Liver (tissue), 3 donors: ENCODE data around the gene KRT71.

Experiments used
- FOXA1 ChIP-seq: IDR thresholded peaks from 2 replicates; pipeline ENCODE4 v1.6.1; 2016; ENCODE audit warnings: antibody characterized with exemption
- RXRA ChIP-seq, 2 donors: IDR thresholded peaks; 2 replicates each; pipeline ENCODE4 v1.6.1; 2017 to 2018; ENCODE audit warnings: antibody characterized with exemption in 2 of 2, mild to moderate bottlenecking in 1 of 2
- SP1 ChIP-seq: IDR thresholded peaks from 2 replicates; pipeline ENCODE4 v1.6.1; 2018; ENCODE audit warnings: antibody characterized with exemption, mild to moderate bottlenecking
- TAF1 ChIP-seq: conservative IDR thresholded peaks from 2 replicates; pipeline ENCODE4 v1.6.1; 2016; ENCODE audit warnings: antibody characterized with exemption, mild to moderate bottlenecking
- TF ChIP-seq, protein P1 (sequence below): IDR thresholded peaks from 2 replicates; pipeline ENCODE4 v1.6.1; 2016; ENCODE audit warnings: antibody characterized with exemption, mild to moderate bottlenecking
- TF ChIP-seq, protein P2 (sequence below): fragments of 150-350 bp; IDR thresholded peaks from 2 replicates; pipeline ENCODE4 v1.5.1; 2017; ENCODE audit warnings: improper control_type of control experiment, low read depth, low read length; ENCODE audit not compliant: missing input control
- TF ChIP-seq, protein P3 (sequence below): IDR thresholded peaks from 2 replicates; pipeline ENCODE4 v1.6.1; 2016; ENCODE audit warnings: antibody characterized with exemption
- donor health status: healthy.
- donor health status: healthy.

DNA sequence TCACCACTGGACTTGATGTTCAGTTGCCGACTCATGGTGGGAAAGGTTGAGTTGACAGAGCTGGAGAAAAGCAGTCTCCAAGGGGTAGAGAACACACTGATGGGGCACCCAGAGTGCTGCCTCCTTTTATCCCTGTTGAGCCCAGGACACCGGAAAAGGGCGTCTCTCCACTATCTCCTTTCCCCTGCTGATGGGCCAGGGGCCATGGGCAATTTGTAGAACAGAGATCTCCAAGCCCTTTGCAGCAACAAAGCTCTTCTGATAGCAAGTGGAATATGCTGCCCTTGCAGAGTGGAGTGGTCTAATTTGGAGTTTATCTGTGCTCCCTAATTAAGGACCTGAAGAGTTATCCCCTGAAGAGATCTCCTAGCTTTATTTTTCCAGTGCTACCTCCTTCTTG, 20.8 kb upstream of the KRT71 start, which contains the start of gene KRT74:
- TF ChIP-seq, protein P1, sequence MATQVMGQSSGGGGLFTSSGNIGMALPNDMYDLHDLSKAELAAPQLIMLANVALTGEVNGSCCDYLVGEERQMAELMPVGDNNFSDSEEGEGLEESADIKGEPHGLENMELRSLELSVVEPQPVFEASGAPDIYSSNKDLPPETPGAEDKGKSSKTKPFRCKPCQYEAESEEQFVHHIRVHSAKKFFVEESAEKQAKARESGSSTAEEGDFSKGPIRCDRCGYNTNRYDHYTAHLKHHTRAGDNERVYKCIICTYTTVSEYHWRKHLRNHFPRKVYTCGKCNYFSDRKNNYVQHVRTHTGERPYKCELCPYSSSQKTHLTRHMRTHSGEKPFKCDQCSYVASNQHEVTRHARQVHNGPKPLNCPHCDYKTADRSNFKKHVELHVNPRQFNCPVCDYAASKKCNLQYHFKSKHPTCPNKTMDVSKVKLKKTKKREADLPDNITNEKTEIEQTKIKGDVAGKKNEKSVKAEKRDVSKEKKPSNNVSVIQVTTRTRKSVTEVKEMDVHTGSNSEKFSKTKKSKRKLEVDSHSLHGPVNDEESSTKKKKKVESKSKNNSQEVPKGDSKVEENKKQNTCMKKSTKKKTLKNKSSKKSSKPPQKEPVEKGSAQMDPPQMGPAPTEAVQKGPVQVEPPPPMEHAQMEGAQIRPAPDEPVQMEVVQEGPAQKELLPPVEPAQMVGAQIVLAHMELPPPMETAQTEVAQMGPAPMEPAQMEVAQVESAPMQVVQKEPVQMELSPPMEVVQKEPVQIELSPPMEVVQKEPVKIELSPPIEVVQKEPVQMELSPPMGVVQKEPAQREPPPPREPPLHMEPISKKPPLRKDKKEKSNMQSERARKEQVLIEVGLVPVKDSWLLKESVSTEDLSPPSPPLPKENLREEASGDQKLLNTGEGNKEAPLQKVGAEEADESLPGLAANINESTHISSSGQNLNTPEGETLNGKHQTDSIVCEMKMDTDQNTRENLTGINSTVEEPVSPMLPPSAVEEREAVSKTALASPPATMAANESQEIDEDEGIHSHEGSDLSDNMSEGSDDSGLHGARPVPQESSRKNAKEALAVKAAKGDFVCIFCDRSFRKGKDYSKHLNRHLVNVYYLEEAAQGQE = no peak
- TF ChIP-seq, protein P2, sequence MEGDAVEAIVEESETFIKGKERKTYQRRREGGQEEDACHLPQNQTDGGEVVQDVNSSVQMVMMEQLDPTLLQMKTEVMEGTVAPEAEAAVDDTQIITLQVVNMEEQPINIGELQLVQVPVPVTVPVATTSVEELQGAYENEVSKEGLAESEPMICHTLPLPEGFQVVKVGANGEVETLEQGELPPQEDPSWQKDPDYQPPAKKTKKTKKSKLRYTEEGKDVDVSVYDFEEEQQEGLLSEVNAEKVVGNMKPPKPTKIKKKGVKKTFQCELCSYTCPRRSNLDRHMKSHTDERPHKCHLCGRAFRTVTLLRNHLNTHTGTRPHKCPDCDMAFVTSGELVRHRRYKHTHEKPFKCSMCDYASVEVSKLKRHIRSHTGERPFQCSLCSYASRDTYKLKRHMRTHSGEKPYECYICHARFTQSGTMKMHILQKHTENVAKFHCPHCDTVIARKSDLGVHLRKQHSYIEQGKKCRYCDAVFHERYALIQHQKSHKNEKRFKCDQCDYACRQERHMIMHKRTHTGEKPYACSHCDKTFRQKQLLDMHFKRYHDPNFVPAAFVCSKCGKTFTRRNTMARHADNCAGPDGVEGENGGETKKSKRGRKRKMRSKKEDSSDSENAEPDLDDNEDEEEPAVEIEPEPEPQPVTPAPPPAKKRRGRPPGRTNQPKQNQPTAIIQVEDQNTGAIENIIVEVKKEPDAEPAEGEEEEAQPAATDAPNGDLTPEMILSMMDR = no peak
- no peak for TF ChIP-seq FOXA1
- TF ChIP-seq TAF1 = no peak
- TF ChIP-seq, protein P3, sequence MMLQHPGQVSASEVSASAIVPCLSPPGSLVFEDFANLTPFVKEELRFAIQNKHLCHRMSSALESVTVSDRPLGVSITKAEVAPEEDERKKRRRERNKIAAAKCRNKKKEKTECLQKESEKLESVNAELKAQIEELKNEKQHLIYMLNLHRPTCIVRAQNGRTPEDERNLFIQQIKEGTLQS = no peak
- TF ChIP-seq RXRA (IDR thresholded peaks at IDR 0.05) = no peak
- TF ChIP-seq SP1 = no peak
